K562 (cell line): Measurements from ENCODE around the gene HBB.

Source experiments
- FOXJ3 ChIP-seq: sonication (generic); formaldehyde crosslinking; IDR thresholded peaks from 2 replicates; pipeline ENCODE4 v1.4.0; 2020; ENCODE audit warnings: mild to moderate bottlenecking, missing genetic modification reagents
- HMG20B ChIP-seq: fragments of 250-450 bp; sonication (Bioruptor Pico); IDR thresholded peaks from 2 replicates; pipeline ENCODE4 v1.5.0; 2021; ENCODE audit warnings: mild to moderate bottlenecking
- TAF1 ChIP-seq: IDR thresholded peaks from 2 replicates; pipeline ENCODE4 v1.6.1; 2011; ENCODE audit warnings: mild to moderate bottlenecking, low read length, moderate library complexity; ENCODE audit not compliant: insufficient read depth, control insufficient read depth, severe bottlenecking; ENCODE audit errors: extremely low read depth
- TF ChIP-seq, protein P1 (sequence below): fragments of 450-650 bp; IDR thresholded peaks from 2 replicates; pipeline ENCODE4 v1.6.1; 2017; ENCODE audit warnings: antibody characterized with exemption, mild to moderate bottlenecking

DNA sequence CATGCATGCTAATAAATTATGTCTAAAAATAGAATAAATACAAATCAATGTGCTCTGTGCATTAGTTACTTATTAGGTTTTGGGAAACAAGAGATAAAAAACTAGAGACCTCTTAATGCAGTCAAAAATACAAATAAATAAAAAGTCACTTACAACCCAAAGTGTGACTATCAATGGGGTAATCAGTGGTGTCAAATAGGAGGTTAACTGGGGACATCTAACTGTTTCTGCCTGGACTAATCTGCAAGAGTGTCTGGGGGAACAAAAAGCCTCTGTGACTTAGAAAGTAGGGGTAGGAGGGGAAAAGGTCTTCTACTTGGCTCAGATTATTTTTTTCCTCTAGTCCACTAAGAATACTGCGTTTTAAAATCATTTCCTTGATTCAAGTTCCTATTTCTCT is 810 bp upstream of the HBB start:
- TF ChIP-seq, protein P1, sequence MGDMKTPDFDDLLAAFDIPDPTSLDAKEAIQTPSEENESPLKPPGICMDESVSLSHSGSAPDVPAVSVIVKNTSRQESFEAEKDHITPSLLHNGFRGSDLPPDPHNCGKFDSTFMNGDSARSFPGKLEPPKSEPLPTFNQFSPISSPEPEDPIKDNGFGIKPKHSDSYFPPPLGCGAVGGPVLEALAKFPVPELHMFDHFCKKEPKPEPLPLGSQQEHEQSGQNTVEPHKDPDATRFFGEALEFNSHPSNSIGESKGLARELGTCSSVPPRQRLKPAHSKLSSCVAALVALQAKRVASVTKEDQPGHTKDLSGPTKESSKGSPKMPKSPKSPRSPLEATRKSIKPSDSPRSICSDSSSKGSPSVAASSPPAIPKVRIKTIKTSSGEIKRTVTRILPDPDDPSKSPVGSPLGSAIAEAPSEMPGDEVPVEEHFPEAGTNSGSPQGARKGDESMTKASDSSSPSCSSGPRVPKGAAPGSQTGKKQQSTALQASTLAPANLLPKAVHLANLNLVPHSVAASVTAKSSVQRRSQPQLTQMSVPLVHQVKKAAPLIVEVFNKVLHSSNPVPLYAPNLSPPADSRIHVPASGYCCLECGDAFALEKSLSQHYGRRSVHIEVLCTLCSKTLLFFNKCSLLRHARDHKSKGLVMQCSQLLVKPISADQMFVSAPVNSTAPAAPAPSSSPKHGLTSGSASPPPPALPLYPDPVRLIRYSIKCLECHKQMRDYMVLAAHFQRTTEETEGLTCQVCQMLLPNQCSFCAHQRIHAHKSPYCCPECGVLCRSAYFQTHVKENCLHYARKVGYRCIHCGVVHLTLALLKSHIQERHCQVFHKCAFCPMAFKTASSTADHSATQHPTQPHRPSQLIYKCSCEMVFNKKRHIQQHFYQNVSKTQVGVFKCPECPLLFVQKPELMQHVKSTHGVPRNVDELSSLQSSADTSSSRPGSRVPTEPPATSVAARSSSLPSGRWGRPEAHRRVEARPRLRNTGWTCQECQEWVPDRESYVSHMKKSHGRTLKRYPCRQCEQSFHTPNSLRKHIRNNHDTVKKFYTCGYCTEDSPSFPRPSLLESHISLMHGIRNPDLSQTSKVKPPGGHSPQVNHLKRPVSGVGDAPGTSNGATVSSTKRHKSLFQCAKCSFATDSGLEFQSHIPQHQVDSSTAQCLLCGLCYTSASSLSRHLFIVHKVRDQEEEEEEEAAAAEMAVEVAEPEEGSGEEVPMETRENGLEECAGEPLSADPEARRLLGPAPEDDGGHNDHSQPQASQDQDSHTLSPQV, result no peak
- TF ChIP-seq TAF1, result no peak
- no peak for TF ChIP-seq FOXJ3
- no peak for TF ChIP-seq HMG20B (CRISPR knock-in tag)
